Smooth muscle cell (in vitro differentiated cells): ENCODE measurements around the gene XRCC5. TPM values are rescaled to one million over a fixed set of nuclear protein-coding genes. Genes with fewer than 3 reads are reported as not detected.

Experiments
- DNase-seq: peaks from one replicate; lab custom pipeline; 2025; ENCODE audit not compliant: unreplicated experiment; lab: John Stamatoyannopoulos, UW
- H2AFZ ChIP-seq: fragments of 200-600 bp; sonication (generic); 2 replicates; pipeline ENCODE4 v1.6.0; 2016; ENCODE audit warnings: antibody characterized with exemption, low read depth, mild to moderate bottlenecking
- H3F3A ChIP-seq: fragments of 200-600 bp; sonication (generic); 2 replicates; pipeline ENCODE4 v1.6.0; 2017; ENCODE audit warnings: antibody characterized with exemption, low read depth
- H3K27ac ChIP-seq: fragments of 200-600 bp; sonication (generic); 2 replicates; pipeline ENCODE4 v1.5.1; 2016; ENCODE audit warnings: low read depth, mild to moderate bottlenecking
- H3K27me3 ChIP-seq: fragments of 200-600 bp; sonication (generic); 2 replicates; pipeline ENCODE4 v1.6.1; 2016; ENCODE audit warnings: low read depth, mild to moderate bottlenecking
- H3K36me3 ChIP-seq: fragments of 200-600 bp; sonication (generic); 2 replicates; pipeline ENCODE4 v1.5.1; 2016; ENCODE audit warnings: low read depth
- H3K4me1 ChIP-seq: fragments of 200-600 bp; sonication (generic); 2 replicates; pipeline ENCODE4 v1.5.1; 2016; ENCODE audit warnings: low read depth
- H3K4me2 ChIP-seq: fragments of 200-600 bp; sonication (generic); 2 replicates; pipeline ENCODE4 v1.6.0; 2016; ENCODE audit warnings: mild to moderate bottlenecking
- H3K4me3 ChIP-seq: fragments of 200-600 bp; sonication (generic); 2 replicates; pipeline ENCODE4 v1.5.1; 2016; ENCODE audit warnings: mild to moderate bottlenecking
- H3K79me2 ChIP-seq: fragments of 200-600 bp; sonication (generic); 2 replicates; pipeline ENCODE4 v1.6.0; 2016; ENCODE audit warnings: low read depth, mild to moderate bottlenecking
- H3K9ac ChIP-seq: fragments of 200-600 bp; sonication (generic); 2 replicates; pipeline ENCODE4 v1.6.0; 2016; ENCODE audit warnings: low read depth
- H3K9me3 ChIP-seq: fragments of 200-600 bp; sonication (generic); replicated peaks from 2 replicates; pipeline ENCODE4 v1.5.1; 2016; ENCODE audit warnings: low read depth
- H4K20me1 ChIP-seq: fragments of 200-600 bp; sonication (generic); 2 replicates; pipeline ENCODE4 v1.6.0; 2016; ENCODE audit warnings: low read depth
- WGBS: methylation state at CpG from one replicate; pipeline ENCODE4 v1.1.7; 2016; ENCODE audit warnings: low lambda C conversion rate; 5-methylcytosine and 5-hydroxymethylcytosine counted together
- polyA plus RNA-seq: library from polyadenylated mRNA; unstranded; fragments of >200 nt; fragmentation: Nextera tagmentation; extraction: Ambion mirVana; gene quantifications from 2 replicates; pipeline ENCODE4 v1.2.1, GENCODE V29; 2016
- total RNA-seq: library from RNA; depleted of rRNA; stranded (reverse); fragments of >200 nt; gene quantifications from 2 replicates; pipeline ENCODE4 v1.2.3, GENCODE V29; 2014
- TF ChIP-seq, protein P1 (sequence below): fragments of 200-600 bp; sonication (generic); IDR thresholded peaks from 2 replicates; pipeline ENCODE4 v1.5.1; 2017; ENCODE audit warnings: borderline replicate concordance, mild to moderate bottlenecking, antibody characterized with exemption; ENCODE audit not compliant: insufficient read depth, poor library complexity, severe bottlenecking

XRCC5 gene
- total and polyA plus RNA-seq, 2 experiments from 2014 or later, result 197 to 266 TPM

DNA sequence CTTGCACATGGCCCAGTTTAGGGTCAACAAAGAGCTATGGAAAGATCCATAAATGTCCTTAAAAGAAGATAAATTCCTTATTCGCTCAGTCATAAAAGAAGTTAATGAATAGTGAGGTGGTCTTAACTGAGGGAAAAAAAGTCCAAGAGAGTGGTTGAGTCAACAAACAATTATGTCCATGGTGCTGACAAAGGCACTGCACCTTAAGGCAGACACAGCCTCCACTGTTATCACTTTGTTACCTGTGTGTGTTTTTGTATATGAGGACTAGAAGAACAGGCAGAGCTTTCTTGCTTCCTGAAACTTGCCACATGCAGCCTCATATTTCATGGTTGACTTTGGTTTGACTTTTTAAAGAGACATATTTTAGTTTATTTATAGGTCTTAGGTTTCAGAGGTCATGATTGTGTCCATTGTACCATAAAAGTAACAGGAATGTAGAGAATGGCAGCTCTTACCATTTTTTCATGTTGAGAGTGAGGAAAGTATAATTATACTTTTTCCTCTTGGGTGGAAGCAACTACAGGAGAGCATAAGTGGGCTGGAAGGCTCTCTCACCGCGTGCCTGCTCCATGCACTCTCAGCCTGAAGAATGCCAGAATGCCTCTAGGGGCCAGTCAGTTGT is 93.6 kb downstream of the XRCC5 start:
- no peak overlapping the region for H3K27ac ChIP-seq
- no peak overlapping the region for H3K4me3 ChIP-seq
- no peak overlapping the region for H2AFZ ChIP-seq
- TF ChIP-seq, protein P1, sequence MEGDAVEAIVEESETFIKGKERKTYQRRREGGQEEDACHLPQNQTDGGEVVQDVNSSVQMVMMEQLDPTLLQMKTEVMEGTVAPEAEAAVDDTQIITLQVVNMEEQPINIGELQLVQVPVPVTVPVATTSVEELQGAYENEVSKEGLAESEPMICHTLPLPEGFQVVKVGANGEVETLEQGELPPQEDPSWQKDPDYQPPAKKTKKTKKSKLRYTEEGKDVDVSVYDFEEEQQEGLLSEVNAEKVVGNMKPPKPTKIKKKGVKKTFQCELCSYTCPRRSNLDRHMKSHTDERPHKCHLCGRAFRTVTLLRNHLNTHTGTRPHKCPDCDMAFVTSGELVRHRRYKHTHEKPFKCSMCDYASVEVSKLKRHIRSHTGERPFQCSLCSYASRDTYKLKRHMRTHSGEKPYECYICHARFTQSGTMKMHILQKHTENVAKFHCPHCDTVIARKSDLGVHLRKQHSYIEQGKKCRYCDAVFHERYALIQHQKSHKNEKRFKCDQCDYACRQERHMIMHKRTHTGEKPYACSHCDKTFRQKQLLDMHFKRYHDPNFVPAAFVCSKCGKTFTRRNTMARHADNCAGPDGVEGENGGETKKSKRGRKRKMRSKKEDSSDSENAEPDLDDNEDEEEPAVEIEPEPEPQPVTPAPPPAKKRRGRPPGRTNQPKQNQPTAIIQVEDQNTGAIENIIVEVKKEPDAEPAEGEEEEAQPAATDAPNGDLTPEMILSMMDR, result no peak
- no peaks in the 10 kb centered on the region for H3K79me2 ChIP-seq
- peaks cover 35% of the 10 kb centered on the region for H4K20me1 ChIP-seq
- no peak for DNase-seq
- H3K27me3 ChIP-seq, result no peaks in the 10 kb centered on the region
- H3K4me2 ChIP-seq, result no peak overlapping the region
- no peak overlapping the region for H3K9ac ChIP-seq
- no peaks in the 10 kb centered on the region for H3K4me1 ChIP-seq
- WGBS, result 97% methylated on average over 3 of the region's 3 CpGs
- no peaks in the 10 kb centered on the region for H3F3A ChIP-seq
- H3K9me3 ChIP-seq, result no peaks in the 10 kb centered on the region
- peaks cover 41% of the 10 kb centered on the region for H3K36me3 ChIP-seq

- Histone ChIP-seq H3K9me3 (no peaks in the 10 kb centered on the region), H3K79me2 (no peaks in the 10 kb centered on the region), H2AFZ (no peak overlapping the region), H3K36me3 (peaks cover 35% of the 10 kb centered on the region), H4K20me1 (peaks cover 27% of the 10 kb centered on the region), H3K4me1 (peaks cover 3% of the 10 kb centered on the region), H3F3A (peaks cover 9% of the 10 kb centered on the region), H3K4me2 (no peak overlapping the region), H3K4me3 (no peak overlapping the region), H3K27me3 (no peaks in the 10 kb centered on the region), H3K27ac (no peak overlapping the region), H3K9ac (no peak overlapping the region)
- TF ChIP-seq, protein P1, result no peak
- no peak for DNase-seq
- 100% methylated on average over 1 of the region's 1 CpG for WGBS
These were observed 96.3 kb downstream of the XRCC5 start for GRCh38 chr2:216205486-216205885.

GRCh38 chr2:216206041-216206703 is 97.0 kb downstream of the XRCC5 start:
- peaks cover 16% of the 10 kb centered on the region for H3F3A ChIP-seq
- H3K36me3 ChIP-seq, result peaks cover 31% of the 10 kb centered on the region
- H3K27ac ChIP-seq, result no peak overlapping the region
- DNase-seq, result no peak
- no peak overlapping the region for H3K9ac ChIP-seq
- TF ChIP-seq, protein P1, result no peak
- H2AFZ ChIP-seq, result no peak overlapping the region
- H3K4me2 ChIP-seq, result no peak overlapping the region
- no peaks in the 10 kb centered on the region for H3K27me3 ChIP-seq
- H4K20me1 ChIP-seq, result peaks cover 26% of the 10 kb centered on the region
- no peak overlapping the region for H3K4me3 ChIP-seq
- H3K9me3 ChIP-seq, result no peaks in the 10 kb centered on the region
- H3K79me2 ChIP-seq, result no peaks in the 10 kb centered on the region
- WGBS, result 87% methylated on average over 2 of the region's 2 CpGs
- H3K4me1 ChIP-seq, result peaks cover 10% of the 10 kb centered on the region
